ENCODE results near the gene C1orf198.

Gene C1orf198

DNA sequence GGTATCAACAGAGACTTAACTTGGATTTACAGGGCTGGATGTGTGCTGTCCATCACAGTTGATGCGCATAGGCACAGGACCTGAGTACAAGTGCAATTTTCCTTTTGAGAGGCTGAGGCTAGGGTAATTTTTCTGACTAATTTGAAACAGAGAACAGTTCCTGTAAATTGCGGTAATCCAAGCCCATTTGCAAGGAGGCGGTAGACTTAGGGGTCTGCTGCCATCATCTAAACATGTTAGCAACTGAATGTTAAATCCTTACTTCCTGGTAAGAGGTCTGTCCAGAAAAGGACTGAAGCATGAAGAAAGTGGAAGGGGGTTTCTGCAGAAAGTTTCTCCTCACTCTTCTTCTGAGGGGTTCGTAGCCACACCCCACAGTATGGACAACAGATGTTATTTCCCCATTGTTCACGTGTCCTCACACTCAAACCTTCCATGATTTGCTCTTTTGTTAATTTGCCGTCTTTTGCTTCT, 23.7 kb upstream of the C1orf198 start:
- DNase-seq (ENCODE audit: low spot score) = peak; percentile 21

DNA sequence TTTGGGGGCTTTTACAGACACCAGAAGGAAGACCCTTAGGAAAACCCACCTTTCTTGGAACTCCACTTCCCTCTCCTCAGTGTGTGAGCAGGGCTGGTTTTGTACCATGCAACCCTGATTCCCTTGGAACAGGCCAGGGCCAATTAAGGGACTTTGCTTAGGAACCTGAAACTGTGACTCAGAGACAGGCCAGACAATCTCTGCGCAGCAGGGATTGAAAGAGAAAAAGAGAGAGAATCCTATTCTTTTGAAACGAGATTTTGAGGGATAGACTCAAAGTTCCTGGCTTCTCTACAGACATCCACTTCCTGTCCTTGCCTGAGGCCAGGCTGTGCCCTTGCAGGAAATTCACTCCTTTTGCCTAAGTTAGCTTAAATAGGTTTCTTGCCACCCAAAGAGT, 23.1 kb upstream of the C1orf198 start:
- DNase-seq (ENCODE audit: low spot score) = peak; percentile 67

DNA sequence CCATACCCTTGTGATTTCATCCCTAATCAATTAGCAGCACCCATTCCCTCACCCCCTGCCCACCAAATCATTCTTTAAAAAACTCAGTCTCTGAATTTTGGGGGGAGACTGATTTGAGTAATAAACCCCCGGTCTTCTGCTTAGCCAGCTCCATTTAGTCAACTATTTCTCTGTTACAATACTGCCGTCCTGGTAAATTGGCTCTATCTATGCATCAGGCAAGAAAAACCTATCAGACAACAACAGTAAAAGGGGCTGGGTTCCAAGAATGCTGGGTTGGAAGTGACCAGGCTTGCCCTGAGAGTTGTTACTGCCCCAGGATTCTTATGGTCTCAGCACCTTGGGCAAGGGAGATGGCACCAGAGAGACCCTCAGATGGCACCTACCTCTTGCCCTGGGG, 16.3 kb upstream of the C1orf198 start:
- DNase-seq (ENCODE audit: low spot score) = no peak

DNA sequence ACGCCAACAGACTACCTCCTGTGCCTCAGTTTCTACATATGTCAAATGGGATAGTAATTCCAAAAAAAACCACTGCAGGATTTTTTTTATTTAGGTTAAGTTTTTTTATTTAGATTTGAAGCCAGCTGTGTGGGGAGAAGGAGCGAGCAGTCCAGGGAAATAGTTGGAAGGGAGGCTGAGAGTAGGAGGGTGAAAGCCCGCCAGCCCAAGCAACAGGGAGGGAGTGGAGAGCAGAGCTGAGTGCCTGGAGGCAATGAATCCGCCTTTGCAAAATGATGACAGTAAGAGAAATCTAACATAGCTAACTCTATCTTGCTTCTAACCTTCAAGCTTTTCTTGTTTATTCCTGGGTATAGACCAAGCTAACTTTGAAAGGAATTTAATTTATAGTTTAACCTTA, 15.6 kb upstream of the C1orf198 start:
- DNase-seq (ENCODE audit: low spot score) = peak; percentile 30

DNA sequence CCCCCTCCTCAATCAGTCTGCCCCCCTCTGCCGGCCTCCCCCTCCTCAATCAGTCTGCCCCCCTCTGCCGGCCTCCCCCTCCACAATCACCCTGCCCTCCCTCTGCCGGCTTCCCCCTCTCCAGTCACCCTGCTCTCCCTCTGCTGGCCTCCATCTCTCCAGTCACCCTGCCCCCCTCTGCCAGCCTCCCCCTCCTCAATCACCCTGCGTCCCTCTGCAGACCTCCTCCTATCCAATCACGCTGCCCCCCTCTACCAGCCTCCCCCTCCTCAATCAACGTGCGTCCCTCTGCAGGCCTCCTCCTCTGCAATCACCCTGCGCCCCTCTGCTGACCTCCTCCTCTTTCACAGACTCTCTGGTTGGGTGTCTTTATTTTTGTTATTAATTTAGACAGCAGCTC, 11.5 kb upstream of the C1orf198 start:
- DNase-seq (ENCODE audit: low spot score) = no peak

DNA sequence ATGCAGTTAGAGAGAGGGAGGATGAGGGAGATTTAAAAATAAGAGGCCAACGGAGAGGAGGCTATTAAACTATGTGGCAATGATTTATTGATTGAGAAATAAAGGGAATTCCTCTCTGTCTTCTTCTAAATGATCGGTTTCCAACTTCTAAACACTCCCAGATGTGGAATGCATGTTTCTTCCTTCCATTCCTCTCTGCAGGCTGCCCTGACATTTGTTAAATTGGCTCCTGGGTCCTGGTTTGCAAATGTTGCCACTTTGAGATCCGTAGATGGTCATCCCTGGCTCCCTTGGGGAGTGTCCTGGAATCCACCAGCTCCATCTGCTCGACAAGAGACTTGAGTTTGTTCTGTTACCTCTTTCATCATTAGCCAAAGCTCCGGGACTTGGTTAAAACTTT, 10.3 kb upstream of the C1orf198 start:
- DNase-seq (ENCODE audit: low spot score) = peak; percentile 90

DNA sequence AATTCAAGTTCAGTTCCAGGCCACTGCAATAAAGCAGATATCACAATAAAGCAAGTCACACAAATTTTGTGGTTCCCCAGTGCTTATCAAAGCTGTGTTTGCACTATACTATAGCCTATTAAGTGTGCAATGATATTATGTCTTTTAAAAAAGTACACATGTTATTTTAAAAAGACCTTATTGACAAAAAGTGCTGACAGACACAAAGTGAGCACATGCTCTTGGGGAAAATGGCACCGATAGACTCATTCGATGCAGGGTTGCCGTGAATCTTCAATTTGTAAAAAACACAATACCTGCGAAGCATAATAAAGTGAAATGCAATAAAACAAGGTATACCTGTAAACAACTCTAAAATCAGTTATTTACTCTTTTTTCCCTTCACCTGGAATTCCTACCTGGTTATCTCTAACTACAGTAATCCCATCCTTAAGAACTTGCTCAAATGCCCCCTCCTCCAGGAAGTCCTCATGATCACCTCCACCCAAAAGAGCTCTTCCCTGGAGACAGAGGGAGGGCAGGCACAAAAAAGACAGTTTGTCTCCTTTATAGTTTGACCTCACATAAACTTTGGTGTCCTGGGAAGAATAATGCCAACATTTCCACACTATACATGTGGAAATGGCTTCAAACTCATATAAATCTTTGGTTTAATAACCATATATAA, 9.7 kb upstream of the C1orf198 start:
- DNase-seq (ENCODE audit: low spot score) = no peak

DNA sequence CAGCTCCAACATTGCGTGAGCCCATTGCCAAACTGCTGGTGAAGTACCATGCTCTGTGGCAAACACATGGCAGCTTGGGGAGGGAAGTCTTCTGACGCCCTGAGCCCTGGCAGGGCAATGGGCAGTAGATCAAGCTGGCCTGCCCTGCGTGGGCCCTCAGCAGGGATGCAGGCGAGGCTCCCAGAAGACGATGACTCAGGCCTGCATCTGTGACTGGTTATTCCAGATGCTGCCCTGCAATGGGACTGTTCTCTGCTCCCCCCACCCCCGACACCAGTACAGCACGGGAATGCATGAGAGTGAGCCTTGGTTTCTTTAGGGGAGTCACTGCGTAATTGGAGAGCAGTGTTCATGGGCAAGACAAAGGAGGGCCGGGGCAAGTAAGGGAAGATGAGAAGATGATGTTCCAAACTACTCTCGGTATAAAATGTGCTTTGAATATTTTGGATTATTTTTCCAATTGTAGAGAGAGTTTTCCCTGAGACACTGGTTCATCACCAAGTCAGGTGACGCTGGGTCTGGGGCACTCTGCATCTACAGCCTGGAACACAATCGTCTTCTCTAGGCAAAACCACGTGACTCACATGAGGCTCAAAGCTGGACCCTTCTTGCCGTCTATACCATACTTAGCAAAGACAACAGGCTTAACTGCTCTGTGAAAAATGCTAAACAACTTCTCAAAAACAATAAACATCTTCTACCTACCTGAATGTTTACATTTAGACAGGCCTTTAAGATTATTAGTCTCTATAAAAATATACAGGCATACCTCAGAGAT, 9.0 kb upstream of the C1orf198 start:
- DNase-seq (ENCODE audit: low spot score) = peak; percentile 85

DNA sequence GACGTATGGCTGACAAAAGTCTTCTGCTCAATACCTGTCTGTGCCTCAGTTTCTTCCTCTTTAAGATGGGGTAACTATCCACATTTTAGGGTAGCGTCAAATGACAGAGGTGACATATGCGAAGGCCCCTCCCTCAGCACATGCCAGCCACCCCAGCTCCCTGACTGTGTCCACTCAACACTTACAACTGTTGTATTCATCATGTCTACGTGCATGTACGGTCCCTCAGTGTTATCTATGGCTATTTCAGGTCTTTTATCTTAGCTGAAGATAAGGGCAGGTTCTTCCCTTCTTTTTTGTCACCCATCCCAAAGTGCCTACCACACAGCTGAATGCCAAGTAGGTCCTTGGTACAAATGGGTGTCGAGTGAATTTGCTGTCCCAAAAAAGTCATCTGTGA, 8.3 kb upstream of the C1orf198 start:
- DNase-seq (ENCODE audit: low spot score) = no peak

DNA sequence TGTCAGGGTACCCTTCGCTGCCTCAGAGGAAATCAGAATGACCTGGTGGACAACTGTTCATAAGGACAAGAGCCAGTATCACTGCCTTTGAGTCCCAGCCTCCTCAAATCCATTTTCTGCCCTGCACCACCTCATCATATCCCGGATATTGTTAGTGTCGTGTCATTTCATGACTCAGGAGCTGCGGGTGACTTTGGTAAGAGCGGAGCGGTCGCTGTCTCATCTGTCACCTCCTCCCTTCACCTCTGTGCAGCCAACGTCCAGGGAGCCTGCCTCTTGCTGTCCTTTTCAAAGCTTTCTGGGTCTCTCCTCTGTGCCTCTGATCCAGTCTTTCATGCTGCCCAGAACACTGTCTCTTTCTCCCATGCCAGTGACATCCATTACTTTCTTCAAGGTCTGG, 7.0 kb upstream of the C1orf198 start:
- DNase-seq (ENCODE audit: low spot score) = no peak

DNA sequence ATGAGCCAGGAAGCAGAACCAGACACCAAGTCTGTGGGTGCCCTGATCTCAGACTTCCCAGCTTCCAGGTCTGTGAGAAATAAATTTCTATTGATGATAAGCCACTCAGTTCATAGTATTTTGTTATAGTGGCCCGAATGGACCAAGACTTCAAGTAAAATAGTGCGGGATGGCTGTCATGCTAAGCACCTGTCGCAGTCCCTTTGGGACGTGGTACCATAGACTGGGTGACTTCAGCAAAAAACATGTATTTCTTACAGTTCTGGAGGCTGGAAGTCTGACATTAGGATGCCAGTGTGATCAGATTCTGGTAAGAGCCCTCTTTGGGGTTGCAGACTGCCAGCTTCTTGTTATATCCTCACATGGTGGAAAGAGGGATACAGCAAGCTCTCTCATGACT, 2.6 kb upstream of the C1orf198 start:
- no peak for DNase-seq (ENCODE audit: low spot score)

DNA sequence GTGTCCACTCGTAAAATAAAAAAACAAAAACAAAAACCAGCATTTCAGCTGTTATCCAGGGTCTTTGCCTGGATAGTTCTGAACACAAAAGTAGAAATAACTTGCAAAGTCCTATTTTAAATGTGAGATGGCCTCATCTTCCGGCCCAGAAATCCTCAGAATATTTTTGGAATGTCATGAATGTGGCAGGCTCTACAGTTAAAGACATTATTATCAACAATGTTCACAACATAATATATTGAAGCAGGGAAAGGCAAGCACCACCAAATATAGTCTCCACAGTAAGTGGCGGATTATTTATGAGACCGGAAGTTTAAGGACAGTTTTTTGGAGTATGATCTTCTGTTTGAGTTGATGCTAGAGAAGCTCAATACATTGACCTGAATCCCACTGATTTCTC, 1.2 kb upstream of the C1orf198 start:
- peak; percentile 24 for DNase-seq (ENCODE audit: low spot score)

DNA sequence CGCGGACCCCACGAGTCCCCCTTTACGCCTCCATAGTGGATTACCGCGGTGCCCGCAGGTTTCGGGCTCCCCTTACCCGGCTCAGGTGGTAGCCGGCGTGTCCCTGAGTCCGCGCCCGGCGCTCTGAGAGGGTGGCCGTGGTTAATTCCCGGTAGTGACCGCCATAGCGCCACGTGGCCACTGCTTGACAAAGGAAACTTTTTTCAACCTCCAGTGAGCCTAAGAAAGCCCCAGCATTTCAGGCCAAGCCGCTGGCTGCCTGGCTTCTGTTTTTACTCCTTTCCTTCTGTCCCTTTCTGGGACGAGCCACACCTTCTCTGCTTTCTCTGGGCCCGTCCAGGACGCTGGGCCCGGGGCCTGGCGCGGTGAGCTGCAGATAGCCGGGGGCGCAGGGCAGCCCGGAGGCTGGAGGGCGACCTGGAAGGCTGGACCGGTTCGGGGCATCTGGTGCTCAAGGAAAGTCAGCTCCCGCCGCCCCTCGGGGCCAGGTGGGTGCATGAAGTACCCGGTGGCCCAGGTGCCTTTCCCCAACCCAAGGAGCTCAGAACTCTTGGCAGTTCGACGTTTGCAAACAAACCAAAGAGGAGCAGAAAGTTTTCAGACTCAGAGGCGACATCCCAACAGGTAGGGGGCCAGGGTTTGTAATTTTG, 540 bp upstream of the C1orf198 start:
- DNase-seq (ENCODE audit: low spot score) = no peak

DNA sequence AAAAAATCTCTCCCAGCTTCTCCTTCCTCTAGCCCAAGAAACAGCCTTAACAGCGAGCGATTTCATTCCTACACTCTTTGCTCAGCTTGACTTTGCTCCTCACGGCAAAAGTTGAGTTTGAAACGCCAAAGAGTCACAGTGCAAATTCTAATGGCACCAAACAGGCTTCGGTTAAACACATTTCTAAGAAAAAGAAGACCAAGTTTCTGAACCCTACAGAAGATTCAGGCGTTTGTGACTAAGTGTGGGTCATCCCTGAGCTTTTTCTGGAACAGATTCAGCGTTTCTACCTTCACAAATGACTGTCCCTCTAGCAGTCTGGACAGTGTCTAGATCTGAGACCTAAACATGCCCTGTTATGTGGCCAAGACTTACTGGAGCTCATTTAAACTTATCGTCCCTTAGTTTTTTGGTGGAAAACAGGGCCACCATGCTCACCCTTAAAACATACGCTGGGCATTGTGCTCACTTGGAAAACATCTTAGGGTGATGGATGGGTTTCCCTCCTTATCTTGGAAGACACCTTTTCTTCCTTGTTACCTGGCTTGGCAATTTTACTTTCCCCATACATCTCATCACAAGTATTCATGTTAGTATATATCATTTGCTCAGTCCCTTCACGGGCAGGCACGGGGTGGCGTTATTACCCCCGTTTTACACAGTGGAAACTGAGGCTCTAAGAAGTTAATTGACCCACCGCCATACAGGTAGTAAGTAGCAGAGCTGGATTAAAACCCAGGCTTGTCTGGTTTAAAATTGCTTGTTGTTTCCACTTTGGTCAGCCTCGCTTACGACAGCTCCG, 1.0 kb downstream of the C1orf198 start:
- DNase-seq (ENCODE audit: low spot score) = no peak

DNA sequence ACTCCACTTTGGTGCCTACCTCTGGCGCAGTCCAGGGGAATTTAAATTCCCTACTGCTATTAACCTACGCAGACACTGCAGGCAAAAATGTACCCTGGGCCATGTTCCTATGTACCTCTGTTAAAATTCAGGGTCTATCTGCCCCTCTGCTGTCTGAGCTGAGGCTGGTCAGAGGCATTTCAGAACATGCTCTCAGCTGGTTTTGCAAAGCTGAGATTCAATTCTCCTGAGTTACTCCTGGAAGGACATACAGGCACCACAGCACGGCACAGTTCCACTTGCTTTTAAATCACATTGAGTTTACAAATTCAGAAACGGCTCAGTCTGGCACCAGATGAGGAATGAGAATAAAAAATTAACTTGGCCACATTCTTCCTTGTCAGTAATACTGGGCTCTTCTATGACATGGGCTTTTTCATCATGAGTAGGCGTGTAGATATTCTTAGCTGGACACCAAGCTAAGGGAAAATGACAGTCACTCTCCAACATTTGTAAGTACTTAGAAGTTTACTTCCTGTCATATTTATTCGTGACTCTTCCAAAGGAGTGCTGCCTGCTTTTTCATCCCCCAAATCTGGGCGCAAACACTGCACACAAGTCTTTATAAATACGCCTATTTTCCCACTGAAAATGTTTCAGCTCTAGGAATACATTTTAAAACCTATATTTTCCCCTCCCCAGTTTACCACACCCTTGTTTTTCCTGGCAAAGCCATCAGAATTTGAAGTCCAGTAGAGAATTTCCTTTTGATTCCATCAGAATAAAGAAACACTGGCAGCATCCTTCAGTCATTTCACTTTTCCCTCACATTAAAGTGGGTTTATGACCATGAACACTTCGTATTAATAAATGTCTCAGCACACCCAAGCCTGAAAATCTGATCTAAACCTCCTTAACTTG, 1.9 kb downstream of the C1orf198 start:
- peak; percentile 43 for DNase-seq (ENCODE audit: low spot score)

DNA sequence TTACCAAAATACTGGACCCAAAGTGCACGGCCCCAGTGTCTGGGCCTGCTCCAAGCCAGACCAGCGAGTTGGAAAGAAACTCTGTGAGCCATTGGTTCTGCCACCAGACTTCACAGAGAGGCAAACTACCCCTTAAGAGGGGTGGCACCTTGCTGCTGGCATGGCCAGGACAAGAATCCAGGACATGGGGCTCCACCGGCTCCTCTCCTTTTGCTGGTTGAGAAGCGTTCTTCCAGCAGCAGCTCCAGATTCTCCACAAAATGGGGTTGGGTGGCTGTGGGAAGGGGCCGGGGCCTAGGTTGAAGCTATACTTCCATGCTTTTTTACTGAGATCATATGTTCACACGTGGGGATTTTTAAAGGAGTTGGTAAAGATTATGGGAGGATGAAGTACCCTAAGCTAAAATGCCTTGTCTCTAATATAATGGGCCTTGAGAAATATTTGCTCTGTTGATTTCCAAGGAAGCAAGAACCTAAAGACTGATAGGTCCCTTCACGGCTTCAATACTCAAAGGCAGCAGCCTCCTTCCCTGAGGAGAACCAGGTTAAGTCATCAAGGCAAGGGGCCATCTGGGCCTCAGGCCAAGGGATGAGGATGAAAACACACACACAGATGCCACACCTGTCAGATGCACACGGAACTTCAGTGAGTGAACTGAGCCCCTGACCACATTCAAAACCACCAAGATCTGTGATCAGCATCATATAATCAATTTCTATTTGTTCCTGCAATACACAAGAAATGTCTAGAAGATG, 3.1 kb downstream of the C1orf198 start:
- no peak for DNase-seq (ENCODE audit: low spot score)

DNA sequence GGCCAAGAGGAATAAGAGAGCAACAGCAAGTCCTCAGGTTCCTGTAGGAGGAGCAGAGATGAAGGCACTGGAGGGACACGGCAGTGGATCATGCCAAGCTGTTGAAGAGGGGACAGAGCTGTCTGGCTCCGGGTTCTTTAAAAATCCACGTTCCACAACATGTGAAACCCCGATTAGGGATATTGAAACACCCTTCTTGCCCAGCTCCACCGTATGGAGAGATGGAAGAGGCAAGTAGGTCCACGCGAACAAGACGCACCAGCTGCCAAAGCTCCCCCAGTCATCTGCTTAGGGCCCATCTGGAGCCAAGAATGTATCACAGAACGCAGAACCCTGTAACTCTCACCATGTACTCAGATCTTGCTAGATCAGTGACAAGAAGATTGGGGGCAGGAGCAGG, 3.9 kb downstream of the C1orf198 start:
- peak; percentile 34 for DNase-seq (ENCODE audit: low spot score)

DNA sequence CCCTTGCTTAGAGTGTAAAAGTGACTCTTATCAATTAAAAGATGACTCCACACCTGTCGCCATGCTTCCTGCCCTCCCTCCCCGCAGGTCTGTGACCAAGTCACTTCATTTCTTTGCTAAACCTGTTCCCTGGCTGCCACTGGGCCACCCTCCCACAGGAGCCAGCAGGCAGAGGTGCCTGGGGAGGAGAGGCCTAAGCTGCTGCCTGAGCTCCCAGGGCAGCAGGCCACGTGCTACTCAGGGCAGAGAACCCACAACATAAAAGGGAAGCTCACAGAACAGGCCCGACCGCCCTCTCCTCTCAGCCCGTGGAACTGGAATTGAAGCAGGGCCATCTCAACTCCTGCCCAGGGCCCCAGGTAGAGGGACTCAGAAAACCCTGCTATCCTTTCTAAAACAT, 4.9 kb downstream of the C1orf198 start:
- no peak for DNase-seq (ENCODE audit: low spot score)

DNA sequence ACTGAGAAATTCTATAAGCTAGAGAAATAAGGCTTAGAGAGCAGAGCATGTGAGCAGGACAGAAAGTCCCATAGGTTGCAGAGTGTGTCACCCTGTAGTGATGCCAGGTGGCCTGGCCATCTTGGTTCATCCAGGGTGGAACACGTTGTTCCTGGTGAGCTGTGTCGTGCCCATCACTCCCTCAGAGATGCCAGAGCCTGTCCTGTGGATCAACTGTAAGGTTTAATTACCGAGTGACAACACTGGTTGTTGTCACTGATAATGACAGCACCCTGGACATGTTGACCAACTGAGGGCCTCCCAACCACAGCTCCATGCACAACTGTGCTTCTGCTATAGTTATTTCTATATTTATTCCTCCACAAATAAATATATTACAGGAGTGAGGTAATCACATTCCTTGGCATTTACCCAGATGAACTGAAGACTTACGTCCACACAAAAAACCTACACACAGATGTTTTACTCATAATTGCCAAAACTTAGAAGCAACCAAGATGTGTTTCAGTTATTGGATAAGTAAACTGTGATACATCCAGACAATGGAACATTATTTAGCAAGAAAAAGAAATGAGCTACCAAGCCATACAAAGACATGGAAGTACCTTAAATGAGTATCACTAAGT, 6.2 kb downstream of the C1orf198 start:
- DNase-seq (ENCODE audit: low spot score) = no peak

DNA sequence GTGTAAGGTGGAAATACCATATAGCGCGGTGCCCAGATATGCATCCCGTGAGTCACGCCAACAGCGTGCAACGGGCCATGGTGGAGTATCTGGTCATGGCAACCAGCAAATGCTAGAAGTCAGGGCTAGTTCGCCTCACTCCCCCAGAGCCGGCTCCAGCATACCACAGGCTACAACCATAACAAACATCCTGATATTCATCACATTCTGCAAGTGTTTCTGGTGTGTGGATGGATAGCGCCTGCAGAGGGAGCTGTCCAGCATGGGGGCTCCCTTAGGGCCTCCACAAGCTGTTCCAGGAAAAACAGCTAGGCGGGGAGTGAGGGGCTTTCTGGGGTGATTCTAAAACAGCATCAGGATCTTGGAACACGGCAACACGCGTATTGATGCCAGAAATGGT, 6.8 kb downstream of the C1orf198 start:
- no peak for DNase-seq (ENCODE audit: low spot score)
